Measurements from ENCODE around the gene CFAP54. TPM values are rescaled to one million over a fixed set of nuclear protein-coding genes. Genes with fewer than 3 reads are reported as not detected.
"Not testable (repeated sequence)": the region's sequence is repeated elsewhere in the genome, so short reads cannot be mapped to it uniquely, and the experiment has no call there.

CFAP54 gene
- total RNA-seq, 2 experiments from 2014 or later, result 0.26 to 0.52 TPM

DNA sequence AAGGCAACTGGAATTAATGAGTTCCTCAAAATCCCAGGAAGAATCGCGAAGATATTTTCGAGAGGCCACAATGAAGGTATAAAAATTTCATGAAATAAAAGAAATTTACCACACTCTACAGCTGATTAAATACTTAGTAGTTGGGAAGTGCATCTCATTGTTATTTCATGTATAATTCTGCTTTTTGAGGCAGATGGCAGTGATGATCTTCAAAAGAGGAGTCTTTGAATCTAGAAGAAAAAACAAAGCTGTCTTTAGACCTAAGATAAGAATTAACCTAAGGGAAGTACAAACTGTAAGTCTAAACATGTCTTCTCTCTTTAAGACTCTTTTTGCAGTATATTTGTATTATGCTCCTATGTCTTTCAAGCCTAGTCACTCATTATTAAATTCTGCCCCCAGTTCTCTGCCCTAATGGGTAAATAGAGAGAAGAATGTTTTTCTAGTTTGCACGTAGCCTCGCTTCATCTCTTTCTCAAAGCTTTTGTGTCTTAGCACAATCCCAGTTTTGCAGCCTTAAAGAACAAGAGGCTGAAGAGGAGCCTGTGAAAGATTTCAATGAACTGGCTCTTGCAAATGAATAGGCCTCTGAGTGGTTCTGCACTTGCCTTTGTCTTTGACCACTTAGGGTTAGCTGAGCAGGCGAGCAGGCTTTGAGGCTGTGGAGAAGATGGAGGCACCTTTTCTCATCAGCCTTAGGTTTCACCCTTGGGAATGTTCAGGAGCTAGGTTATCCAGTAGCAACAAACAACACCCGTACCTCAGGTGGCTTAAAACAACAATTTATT, 32.7 kb downstream of the CFAP54 start:
- Mint-ChIP-seq H3K4me1 (peaks cover 14% of the 10 kb centered on the region), H3K36me3 (no peaks in the 10 kb centered on the region), H3K4me3 (no peak overlapping the region), H3K27ac (no peak overlapping the region), H3K27me3 (no peaks in the 10 kb centered on the region), H3K9me3 (no peaks in the 10 kb centered on the region)
- DNase-seq, result no peak

DNA sequence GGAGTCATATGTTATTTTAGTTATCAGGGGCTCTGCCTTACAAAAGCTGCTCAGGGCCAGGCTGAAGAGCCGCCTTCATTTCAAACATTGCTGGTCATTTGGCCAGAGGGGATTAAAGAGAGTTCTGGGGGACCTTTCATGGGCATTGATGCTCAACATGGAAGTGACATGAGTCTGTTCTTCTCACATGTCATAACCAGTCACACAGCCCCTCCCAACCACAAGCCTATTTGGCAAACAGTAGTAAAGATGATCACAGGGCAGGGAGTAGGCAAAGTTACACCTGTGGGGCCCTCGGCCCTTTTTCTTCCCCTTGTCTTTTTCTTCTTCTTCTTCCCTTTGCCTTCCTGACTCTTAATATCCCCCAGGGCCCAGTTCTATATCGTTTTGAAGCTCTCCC, 33.3 kb downstream of the CFAP54 start:
- H3K9me3 Mint-ChIP-seq, result no peaks in the 10 kb centered on the region
- H3K36me3 Mint-ChIP-seq, result no peaks in the 10 kb centered on the region
- H3K27ac Mint-ChIP-seq, result no peak overlapping the region
- H3K4me3 Mint-ChIP-seq, result no peak overlapping the region
- peaks cover 8% of the 10 kb centered on the region for H3K4me1 Mint-ChIP-seq
- no peak for DNase-seq
- H3K27me3 Mint-ChIP-seq, result no peaks in the 10 kb centered on the region

DNA sequence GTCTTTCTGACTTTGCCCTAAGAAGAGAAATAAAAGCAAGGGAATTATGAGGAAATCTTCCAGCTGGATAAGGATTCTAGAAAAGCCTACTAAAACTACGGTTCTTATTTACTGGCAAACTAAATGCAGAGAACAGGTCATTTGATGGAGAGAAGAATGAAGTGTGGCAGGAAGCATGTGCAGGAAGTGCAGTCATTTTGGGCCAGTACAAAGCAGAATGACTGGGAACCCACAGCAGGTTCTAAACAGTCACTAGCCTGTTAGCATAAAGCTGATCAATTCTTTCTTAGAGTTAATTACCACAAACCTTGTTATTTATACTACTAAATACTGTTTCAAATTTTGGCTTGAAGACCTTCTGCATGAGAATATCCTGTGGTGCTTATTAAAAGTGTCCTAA, 36.7 kb downstream of the CFAP54 start:
- Mint-ChIP-seq H3K27ac (no peak overlapping the region), H3K9me3 (no peaks in the 10 kb centered on the region), H3K36me3 (no peaks in the 10 kb centered on the region)

DNA sequence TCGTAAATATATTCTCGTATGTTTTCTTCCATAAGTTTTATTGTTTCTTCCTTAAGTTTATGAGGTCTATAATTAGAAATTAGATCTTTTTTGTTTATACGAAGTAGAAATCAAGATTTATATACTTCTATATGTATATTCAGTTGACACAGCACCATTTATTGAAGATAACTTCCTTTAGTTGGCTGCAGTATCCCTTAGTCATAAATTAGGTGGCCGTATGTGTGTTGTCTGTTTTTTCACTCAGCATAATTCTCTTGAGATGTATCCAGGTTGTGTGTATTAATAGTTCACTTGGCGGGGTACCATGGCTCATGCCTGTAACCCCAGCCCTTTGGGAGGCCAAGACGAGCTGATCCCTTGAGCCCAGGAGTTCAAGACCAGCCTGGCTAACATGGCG, 40.5 kb downstream of the CFAP54 start:
- no peak for DNase-seq
- H3K4me3 Mint-ChIP-seq, result no peak overlapping the region
- no peaks in the 10 kb centered on the region for H3K27me3 Mint-ChIP-seq
- no peaks in the 10 kb centered on the region for H3K9me3 Mint-ChIP-seq
- H3K4me1 Mint-ChIP-seq, result peaks cover 8% of the 10 kb centered on the region
- no peaks in the 10 kb centered on the region for H3K36me3 Mint-ChIP-seq
- H3K27ac Mint-ChIP-seq, result no peak overlapping the region

More for the DNA sequence above, 36.7 kb downstream of the CFAP54 start:
- H3K4me1 Mint-ChIP-seq, result peaks cover 6% of the 10 kb centered on the region
- DNase-seq, result no peak
- H3K4me3 Mint-ChIP-seq, result no peak overlapping the region
- H3K27me3 Mint-ChIP-seq, result no peaks in the 10 kb centered on the region

DNA sequence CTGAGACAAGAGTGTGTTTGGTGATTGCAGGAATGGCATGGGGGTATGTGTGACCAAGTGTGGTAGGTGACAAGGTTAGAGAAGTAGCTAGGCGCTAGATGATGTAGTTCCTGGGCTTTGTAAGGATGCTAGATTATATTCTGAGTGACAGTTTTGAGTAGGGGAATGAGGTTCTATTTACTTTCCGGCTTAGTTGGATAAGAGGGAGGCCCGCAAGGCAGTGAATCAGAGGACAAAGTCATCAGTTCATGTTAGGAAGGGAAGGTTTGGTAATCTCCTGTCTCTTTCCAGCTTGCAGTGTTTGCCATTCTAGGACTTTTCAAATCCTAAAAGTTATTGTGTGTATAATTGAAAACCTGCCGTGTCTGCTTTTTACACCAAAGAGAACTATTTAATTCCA, 45.0 kb downstream of the CFAP54 start:
- DNase-seq, result no peak
- Mint-ChIP-seq H3K36me3 (no peaks in the 10 kb centered on the region), H3K9me3 (no peaks in the 10 kb centered on the region), H3K4me3 (no peak overlapping the region), H3K27ac (no peak overlapping the region), H3K27me3 (no peaks in the 10 kb centered on the region), H3K4me1 (peaks cover 2% of the 10 kb centered on the region)

DNA sequence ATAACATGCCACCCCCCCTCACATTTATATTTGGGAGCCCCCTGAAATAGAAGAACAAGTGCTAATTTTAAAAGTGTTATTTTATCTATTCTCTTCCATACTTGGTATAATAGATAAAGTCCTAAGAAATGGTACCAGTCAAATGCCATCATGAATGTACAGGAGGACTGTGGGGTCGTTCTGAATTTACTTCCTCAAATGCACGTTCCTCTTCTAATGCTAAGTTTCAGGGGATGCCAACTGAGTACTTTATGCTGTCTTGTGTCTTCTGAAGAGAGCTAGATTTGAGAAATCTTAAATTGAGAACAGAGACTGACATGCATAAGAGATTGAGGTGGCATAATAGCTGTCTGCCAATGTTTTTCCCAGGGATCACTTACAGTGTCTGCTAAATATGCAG, 59.0 kb downstream of the CFAP54 start:
- no peak overlapping the region for H3K4me3 Mint-ChIP-seq
- H3K9me3 Mint-ChIP-seq, result peaks cover 4% of the 10 kb centered on the region
- no peaks in the 10 kb centered on the region for H3K36me3 Mint-ChIP-seq
- no peak for DNase-seq
- H3K27me3 Mint-ChIP-seq, result peaks cover 20% of the 10 kb centered on the region
- no peak overlapping the region for H3K27ac Mint-ChIP-seq
- no peaks in the 10 kb centered on the region for H3K4me1 Mint-ChIP-seq

DNA sequence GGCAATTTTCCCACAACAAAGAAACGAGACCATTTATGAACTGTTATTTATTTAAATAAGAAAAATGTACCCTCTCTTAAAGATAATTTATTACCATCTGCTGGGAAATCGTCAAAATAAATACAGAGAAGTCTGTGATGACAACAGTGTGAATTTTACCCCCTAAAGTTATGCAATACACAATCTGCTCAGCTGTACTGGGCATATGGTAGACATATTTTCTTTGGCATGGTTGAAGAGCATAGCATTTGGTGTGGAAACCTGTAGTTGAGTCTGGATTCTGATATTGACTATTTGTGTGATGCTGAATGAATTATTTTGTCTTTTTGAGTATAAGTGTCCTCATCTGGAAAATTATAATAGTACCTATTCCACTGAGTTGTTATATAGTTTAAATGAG, 60.0 kb downstream of the CFAP54 start:
- Mint-ChIP-seq H3K27me3 (peaks cover 23% of the 10 kb centered on the region), H3K9me3 (peaks cover under 1% of the 10 kb centered on the region), H3K4me1 (no peaks in the 10 kb centered on the region), H3K36me3 (no peaks in the 10 kb centered on the region), H3K27ac (no peak overlapping the region), H3K4me3 (no peak overlapping the region)
- DNase-seq, result no peak

DNA sequence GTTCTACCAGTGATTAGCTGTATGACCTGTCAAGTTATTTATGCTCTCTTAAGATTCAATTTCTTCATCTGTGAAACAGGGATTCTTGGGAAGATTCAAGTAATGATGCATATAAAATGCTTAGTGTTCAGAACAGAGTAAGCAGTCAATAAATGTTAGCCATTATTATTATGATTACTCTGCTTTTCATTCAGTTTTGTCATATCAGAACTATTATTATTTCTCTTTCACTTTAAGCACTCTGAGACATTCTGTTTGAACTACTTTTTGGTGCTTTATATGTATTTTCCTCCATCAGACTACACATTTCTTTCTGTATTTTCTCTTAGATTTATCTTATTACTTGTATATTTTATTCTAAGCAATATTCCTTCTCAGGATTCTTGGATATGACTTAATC, 81.2 kb downstream of the CFAP54 start:
- peaks cover 1% of the 10 kb centered on the region for H3K9me3 Mint-ChIP-seq
- H3K27ac Mint-ChIP-seq, result peak overlapping the region; percentile 77
- no peak overlapping the region for H3K4me3 Mint-ChIP-seq
- no peak for DNase-seq
- H3K27me3 Mint-ChIP-seq, result peaks cover 18% of the 10 kb centered on the region
- H3K4me1 Mint-ChIP-seq, result peaks cover 28% of the 10 kb centered on the region
- H3K36me3 Mint-ChIP-seq, result no peaks in the 10 kb centered on the region

DNA sequence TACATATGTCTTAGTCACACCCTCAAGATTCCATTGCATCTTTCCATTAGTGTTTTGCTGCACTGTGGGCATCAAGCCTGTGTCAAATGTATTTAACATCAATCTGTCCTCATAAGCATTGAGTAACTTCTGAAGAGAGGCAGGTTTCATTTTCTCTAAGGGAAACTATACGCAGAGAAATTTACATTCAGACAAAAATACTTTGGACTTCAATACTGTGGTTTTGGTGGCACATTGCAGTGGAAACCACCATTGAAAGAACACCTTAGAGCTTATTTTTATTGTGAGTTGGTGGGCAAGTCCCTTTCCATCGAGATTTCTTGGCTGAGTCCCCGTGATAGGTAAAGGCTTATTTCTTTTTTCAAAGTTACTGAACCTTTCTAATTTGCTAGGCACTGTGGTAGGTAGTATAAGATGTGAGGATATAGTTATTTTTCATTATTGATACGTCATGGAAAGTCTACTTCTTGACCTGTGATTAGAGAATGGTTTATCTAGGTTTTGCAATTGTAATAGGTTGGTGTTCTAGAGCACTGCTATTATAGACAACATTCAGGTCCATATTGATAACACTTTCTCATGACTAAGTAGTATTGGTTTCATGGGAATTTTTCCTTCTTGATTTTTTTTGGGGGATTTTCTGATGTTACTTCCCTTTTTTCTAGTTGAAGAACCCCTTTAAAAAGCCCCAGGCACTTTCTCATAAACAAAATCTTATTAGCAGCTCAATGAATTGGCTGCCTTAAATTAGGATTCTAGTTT, 81.9 kb downstream of the CFAP54 start:
- peak overlapping the region; percentile 77 for H3K27ac Mint-ChIP-seq
- peaks cover 28% of the 10 kb centered on the region for H3K4me1 Mint-ChIP-seq
- no peaks in the 10 kb centered on the region for H3K9me3 Mint-ChIP-seq
- no peak overlapping the region for H3K4me3 Mint-ChIP-seq
- DNase-seq, result peak; percentile 19
- no peaks in the 10 kb centered on the region for H3K36me3 Mint-ChIP-seq
- H3K27me3 Mint-ChIP-seq, result peaks cover 12% of the 10 kb centered on the region

DNA sequence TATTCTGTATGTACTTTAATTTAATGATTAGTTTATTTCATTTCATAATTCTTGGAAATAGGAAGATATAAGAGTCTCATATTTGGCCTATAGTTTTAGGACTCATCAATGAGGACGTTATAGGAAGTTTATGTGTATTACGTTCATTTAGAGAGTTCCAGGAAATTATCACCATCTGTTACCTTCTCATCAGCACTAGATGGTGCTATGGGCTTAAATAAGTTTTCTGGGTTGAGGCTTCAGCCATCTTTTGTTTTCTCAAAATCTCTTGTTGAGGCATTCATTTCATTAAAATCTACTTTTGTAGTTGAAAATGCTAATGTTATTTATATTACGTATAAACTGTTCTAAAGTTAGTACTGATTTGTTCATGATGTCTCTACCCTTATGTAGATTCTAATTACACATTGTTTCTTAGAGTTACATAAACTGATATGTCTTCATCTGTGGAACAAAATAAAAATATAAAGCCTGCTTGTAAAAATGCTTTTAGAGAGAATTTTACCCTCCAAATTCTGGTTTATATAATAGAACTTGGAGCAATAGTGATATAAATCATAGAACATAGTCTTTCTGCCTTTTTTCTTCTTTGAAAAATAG, 89.2 kb downstream of the CFAP54 start:
- H3K27me3 Mint-ChIP-seq, result peaks cover 15% of the 10 kb centered on the region
- no peak overlapping the region for H3K27ac Mint-ChIP-seq
- no peaks in the 10 kb centered on the region for H3K9me3 Mint-ChIP-seq
- no peaks in the 10 kb centered on the region for H3K4me1 Mint-ChIP-seq
- no peak for DNase-seq
- H3K4me3 Mint-ChIP-seq, result no peak overlapping the region
- H3K36me3 Mint-ChIP-seq, result no peaks in the 10 kb centered on the region

DNA sequence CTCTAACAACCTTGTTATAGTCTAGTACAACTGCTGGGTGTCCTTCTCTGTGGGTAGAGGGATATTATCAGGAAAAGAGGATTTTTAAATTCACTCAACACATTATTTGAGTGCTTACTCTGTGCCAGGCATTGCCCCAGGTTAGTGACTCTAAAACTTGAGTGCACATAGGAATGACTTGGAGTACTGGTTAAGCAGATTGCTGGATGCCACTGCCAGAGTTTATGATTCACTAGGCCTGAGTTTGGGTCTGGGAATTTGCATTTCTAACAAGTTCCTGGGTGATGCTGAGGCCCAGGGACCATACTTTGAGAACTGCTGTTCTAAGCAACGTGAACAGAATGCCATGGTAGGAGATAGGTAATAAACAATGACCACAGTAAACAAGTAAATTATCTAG, 96.6 kb downstream of the CFAP54 start:
- Mint-ChIP-seq H3K9me3 (no peaks in the 10 kb centered on the region), H3K4me1 (no peaks in the 10 kb centered on the region), H3K27ac (no peak overlapping the region), H3K4me3 (no peak overlapping the region), H3K27me3 (peaks cover 10% of the 10 kb centered on the region), H3K36me3 (no peaks in the 10 kb centered on the region)
- DNase-seq, result no peak

DNA sequence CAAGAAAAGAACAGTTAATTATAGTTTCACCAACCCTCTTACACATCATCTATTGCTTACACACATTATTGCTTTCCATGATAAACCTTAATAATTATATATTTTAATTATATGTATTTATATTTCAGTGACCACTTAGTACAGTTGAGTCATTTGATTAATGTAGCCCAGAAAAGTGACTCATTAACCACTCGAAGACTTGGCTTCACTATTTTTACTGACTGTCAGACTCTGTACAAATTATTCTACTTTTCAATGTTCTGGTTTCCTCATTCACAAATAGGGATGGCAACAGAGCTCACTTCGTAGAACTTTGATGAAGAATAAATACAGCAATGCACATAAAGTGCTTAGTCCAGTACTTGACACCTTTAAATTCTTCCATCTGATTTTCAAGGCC, 98.3 kb downstream of the CFAP54 start:
- H3K4me1 Mint-ChIP-seq, result no peaks in the 10 kb centered on the region
- DNase-seq, result no peak
- H3K27ac Mint-ChIP-seq, result no peak overlapping the region
- H3K9me3 Mint-ChIP-seq, result no peaks in the 10 kb centered on the region
- H3K36me3 Mint-ChIP-seq, result no peaks in the 10 kb centered on the region
- H3K27me3 Mint-ChIP-seq, result peaks cover 14% of the 10 kb centered on the region
- no peak overlapping the region for H3K4me3 Mint-ChIP-seq

DNA sequence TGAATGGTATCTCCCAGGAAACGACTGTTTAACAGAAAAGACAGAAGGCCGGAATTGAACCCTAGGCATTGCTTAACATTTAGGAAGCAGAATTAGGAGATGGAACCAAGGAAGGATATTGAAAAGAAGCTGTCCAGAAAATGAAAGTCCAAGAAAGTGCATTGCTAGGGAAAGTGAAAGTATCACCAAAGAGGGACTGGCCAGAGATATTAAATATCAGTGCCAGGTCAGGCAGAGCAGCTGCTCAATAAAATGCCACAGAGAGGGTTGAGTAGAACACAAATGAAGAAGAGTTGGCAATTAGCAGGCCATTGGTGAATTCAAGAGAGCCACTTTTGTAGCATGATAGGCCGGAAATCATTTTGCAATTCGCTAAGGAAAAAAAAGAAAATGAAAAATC, 101.6 kb downstream of the CFAP54 start:
- Mint-ChIP-seq H3K4me3 (no peak overlapping the region), H3K27me3 (peaks cover 15% of the 10 kb centered on the region), H3K9me3 (no peaks in the 10 kb centered on the region), H3K36me3 (no peaks in the 10 kb centered on the region), H3K27ac (no peak overlapping the region), H3K4me1 (no peaks in the 10 kb centered on the region)
- no peak for DNase-seq

DNA sequence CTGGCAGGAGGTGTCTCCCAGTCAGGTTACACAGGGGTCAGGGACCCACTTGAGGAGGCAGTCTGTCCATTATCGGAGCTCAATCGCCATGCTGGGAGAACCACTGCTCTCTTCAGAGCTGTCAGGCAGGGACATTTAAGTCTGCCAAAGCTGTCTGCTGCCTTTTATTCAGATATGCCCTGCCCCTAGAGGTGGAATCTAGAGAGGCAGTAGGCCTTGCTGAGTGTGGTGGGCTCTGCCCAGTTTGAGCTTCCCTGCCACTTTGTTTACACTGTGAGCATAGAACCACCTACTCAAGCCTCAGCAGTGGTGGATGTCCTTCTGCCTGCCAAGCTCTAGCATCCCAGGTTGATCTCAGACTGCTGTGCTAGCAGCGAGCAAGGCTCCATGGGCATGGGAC, 115.0 kb downstream of the CFAP54 start:
- not testable (repeated sequence) for H3K36me3 Mint-ChIP-seq, DNase-seq, H3K4me1 Mint-ChIP-seq

DNA sequence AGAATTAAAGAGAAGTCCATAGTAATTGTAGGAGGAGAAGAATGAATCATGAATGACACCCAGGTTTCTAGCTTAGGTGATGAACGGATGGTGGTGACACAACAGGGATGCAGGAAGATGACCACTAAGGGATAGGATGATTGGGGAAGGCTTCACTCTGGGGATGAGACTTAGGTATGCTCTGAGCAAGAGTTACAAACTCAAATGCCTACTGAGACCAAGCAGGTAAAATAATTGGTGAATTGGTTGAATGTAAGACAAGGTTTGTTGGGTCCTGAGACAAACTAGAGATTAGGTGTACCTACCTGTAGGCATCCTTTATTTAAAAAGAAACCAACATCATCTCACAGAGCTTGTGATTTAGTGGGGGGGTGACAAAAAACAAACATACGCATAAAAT, 116.3 kb downstream of the CFAP54 start:
- Mint-ChIP-seq H3K27ac (no peak overlapping the region), H3K4me1 (no peaks in the 10 kb centered on the region), H3K36me3 (no peaks in the 10 kb centered on the region), H3K27me3 (peaks cover 55% of the 10 kb centered on the region), H3K4me3 (no peak overlapping the region), H3K9me3 (peaks cover 1% of the 10 kb centered on the region)
- no peak for DNase-seq

More for the DNA sequence above, 115.0 kb downstream of the CFAP54 start:
- H3K27ac Mint-ChIP-seq, H3K9me3 Mint-ChIP-seq, H3K4me3 Mint-ChIP-seq: not testable (repeated sequence)
- peaks cover 55% of the 10 kb centered on the region for H3K27me3 Mint-ChIP-seq
